HepG2 (cell line): ENCODE measurements around the gene POLH. TPM values are rescaled to one million over a fixed set of nuclear protein-coding genes. Genes with fewer than 3 reads are reported as not detected.
A peak's percentile ranks its signal among the peaks of the same experiment; 100 is the strongest.

ENCODE experiments used
- HDAC1 ChIP-seq: sonication (generic); formaldehyde crosslinking; IDR thresholded peaks from 2 replicates; pipeline ENCODE4 v1.5.1; 2020; ENCODE audit warnings: mild to moderate bottlenecking, missing genetic modification reagents
- KLF15 ChIP-seq: sonication (generic); formaldehyde crosslinking; IDR thresholded peaks from 2 replicates; pipeline ENCODE4 v1.8.1; 2023; ENCODE audit warnings: borderline replicate concordance, mild to moderate bottlenecking, inconsistent platforms, missing genetic modification reagents, mixed read lengths
- MED8 ChIP-seq: sonication (generic); formaldehyde crosslinking; IDR thresholded peaks from 2 replicates; pipeline ENCODE4 v1.8.1; 2023; ENCODE audit warnings: mild to moderate bottlenecking, missing genetic modification reagents; ENCODE audit not compliant: insufficient replicate concordance
- NFIC ChIP-seq: IDR thresholded peaks from 2 replicates; pipeline ENCODE4 v1.6.1; 2012; ENCODE audit warnings: mild to moderate bottlenecking, low read length, inconsistent platforms
- PCBP2 ChIP-seq: fragments of 200-400 bp; formaldehyde crosslinking; optimal IDR thresholded peaks from 2 replicates; pipeline ENCODE3; 2018; ENCODE audit warnings: low read length, low read depth; ENCODE audit not compliant: poor library complexity, severe bottlenecking
- RARA ChIP-seq: IDR thresholded peaks from 2 replicates; pipeline ENCODE4 v1.6.1; 2016; ENCODE audit warnings: missing genetic modification reagents, missing compliant biosample characterization
- ZBTB20 ChIP-seq: sonication (generic); formaldehyde crosslinking; IDR thresholded peaks from 2 replicates; pipeline ENCODE4 v1.8.1; 2023; ENCODE audit warnings: missing genetic modification reagents, low read depth, mild to moderate bottlenecking, borderline replicate concordance
- ZBTB26 ChIP-seq: IDR thresholded peaks from 2 replicates; pipeline ENCODE4 v1.6.1; 2016; ENCODE audit warnings: missing compliant biosample characterization, missing genetic modification reagents, borderline replicate concordance
- ZBTB33 ChIP-seq: sonication (generic); formaldehyde crosslinking; IDR thresholded peaks from 2 replicates; pipeline ENCODE4 v1.4.0; 2020; ENCODE audit warnings: missing genetic modification reagents
- ZFP37 ChIP-seq: sonication (generic); formaldehyde crosslinking; IDR thresholded peaks from 2 replicates; pipeline ENCODE4 v1.4.0; 2020; ENCODE audit warnings: missing genetic modification reagents, borderline replicate concordance
- ZNF260 ChIP-seq: sonication (generic); formaldehyde crosslinking; IDR thresholded peaks from 2 replicates; pipeline ENCODE4 v1.4.0; 2020; ENCODE audit warnings: missing genetic modification reagents, low read depth, mild to moderate bottlenecking, borderline replicate concordance
- ZNF33A ChIP-seq: sonication (generic); formaldehyde crosslinking; IDR thresholded peaks from 2 replicates; pipeline ENCODE4 v1.5.1; 2020; ENCODE audit warnings: missing genetic modification reagents, mild to moderate bottlenecking, moderate library complexity, borderline replicate concordance
- ZNF530 ChIP-seq: sonication (generic); formaldehyde crosslinking; IDR thresholded peaks from 2 replicates; pipeline ENCODE4 v1.5.0; 2020; ENCODE audit warnings: low read depth, mild to moderate bottlenecking, missing genetic modification reagents
- ZNF550 ChIP-seq: sonication (generic); formaldehyde crosslinking; IDR thresholded peaks from 2 replicates; pipeline ENCODE4 v1.4.0; 2020; ENCODE audit warnings: mild to moderate bottlenecking, missing genetic modification reagents, borderline replicate concordance
- ZNF564 ChIP-seq: sonication (generic); formaldehyde crosslinking; IDR thresholded peaks from 2 replicates; pipeline ENCODE4 v1.8.1; 2023; ENCODE audit warnings: mild to moderate bottlenecking, missing genetic modification reagents
- ZNF816 ChIP-seq: sonication (generic); formaldehyde crosslinking; IDR thresholded peaks from 2 replicates; pipeline ENCODE4 v1.8.0; 2022; ENCODE audit warnings: missing genetic modification reagents, mild to moderate bottlenecking, borderline replicate concordance
- polyA plus RNA-seq, 8 experiments: library from polyadenylated mRNA; depleted of rRNA in 3 of 8; stranded (reverse) in 7 of 8; unstranded in 1 of 8; fragments of >200 nt; fragmentation: Illumina TruSeq in 4 of 8; extraction: Trizol in 4 of 8; gene quantifications; 2 replicates each; pipeline versions ENCODE4 v1.2.1 to v1.2.3, GENCODE V29; 2011 to 2016; ENCODE audit warnings: low read depth in 4 of 8, missing spikeins in 1 of 8, mixed read lengths in 1 of 8; ENCODE audit not compliant: insufficient read depth in 1 of 8
- total RNA-seq, 5 experiments: library from RNA; depleted of rRNA; stranded (reverse); fragments of >200 nt; fragmentation: Illumina TruSeq; extraction: Trizol; gene quantifications; 2 replicates each; pipeline ENCODE4 v1.2.3, GENCODE V29; 2016; ENCODE audit warnings: low read depth in 1 of 5
- TF ChIP-seq, protein P1 (sequence below): sonication (generic); formaldehyde crosslinking; IDR thresholded peaks from 2 replicates; pipeline ENCODE4 v1.8.0; 2022; ENCODE audit warnings: mild to moderate bottlenecking, missing genetic modification reagents; ENCODE audit not compliant: insufficient replicate concordance
- TF ChIP-seq, protein P2 (sequence below): sonication (generic); formaldehyde crosslinking; conservative IDR thresholded peaks from 2 replicates; pipeline ENCODE4 v1.4.0; 2020; ENCODE audit warnings: mild to moderate bottlenecking, missing genetic modification reagents, moderate library complexity

Gene POLH
- total and polyA plus RNA-seq, 2 of the 13 experiments (the other 11 are each of a cell fraction or from before 2014, with no cell fraction given), result 11.6 to 25.0 TPM

- TF ChIP-seq ZNF33A (peak; percentile 76; the same call in 1 of the 2 replicates), NFIC (no peak), ZNF530 (CRISPR knock-in tag) (peak; percentile 84; the same call in 1 of the 2 replicates), MED8 (no peak), ZNF260 (CRISPR knock-in tag) (no peak; the same call in 1 of the 2 replicates), KLF15 (CRISPR knock-in tag) (0 out of 2 replicates have a peak, but pooled peaks have one; percentile 76), ZBTB20 (CRISPR knock-in tag) (no peak; the same call in 1 of the 2 replicates), ZNF816 (CRISPR knock-in tag) (no peak; the same call in 1 of the 2 replicates), HDAC1 (CRISPR knock-in tag) (peak; percentile 57), ZFP37 (CRISPR knock-in tag) (no peak; the same call in 1 of the 2 replicates), ZBTB26 (peak; percentile 10; the same call in 1 of the 2 replicates), ZNF550 (no peak), ZBTB33 (no peak), PCBP2 (no peak), ZNF564 (0 out of 2 replicates have a peak, but pooled peaks have one; percentile 32), RARA (CRISPR knock-in tag) (0 out of 2 replicates have a peak, but pooled peaks have one; percentile 11)
- TF ChIP-seq, protein P1, sequence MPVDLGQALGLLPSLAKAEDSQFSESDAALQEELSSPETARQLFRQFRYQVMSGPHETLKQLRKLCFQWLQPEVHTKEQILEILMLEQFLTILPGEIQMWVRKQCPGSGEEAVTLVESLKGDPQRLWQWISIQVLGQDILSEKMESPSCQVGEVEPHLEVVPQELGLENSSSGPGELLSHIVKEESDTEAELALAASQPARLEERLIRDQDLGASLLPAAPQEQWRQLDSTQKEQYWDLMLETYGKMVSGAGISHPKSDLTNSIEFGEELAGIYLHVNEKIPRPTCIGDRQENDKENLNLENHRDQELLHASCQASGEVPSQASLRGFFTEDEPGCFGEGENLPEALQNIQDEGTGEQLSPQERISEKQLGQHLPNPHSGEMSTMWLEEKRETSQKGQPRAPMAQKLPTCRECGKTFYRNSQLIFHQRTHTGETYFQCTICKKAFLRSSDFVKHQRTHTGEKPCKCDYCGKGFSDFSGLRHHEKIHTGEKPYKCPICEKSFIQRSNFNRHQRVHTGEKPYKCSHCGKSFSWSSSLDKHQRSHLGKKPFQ (CRISPR knock-in tag), result peak; percentile 63
- TF ChIP-seq, protein P2, sequence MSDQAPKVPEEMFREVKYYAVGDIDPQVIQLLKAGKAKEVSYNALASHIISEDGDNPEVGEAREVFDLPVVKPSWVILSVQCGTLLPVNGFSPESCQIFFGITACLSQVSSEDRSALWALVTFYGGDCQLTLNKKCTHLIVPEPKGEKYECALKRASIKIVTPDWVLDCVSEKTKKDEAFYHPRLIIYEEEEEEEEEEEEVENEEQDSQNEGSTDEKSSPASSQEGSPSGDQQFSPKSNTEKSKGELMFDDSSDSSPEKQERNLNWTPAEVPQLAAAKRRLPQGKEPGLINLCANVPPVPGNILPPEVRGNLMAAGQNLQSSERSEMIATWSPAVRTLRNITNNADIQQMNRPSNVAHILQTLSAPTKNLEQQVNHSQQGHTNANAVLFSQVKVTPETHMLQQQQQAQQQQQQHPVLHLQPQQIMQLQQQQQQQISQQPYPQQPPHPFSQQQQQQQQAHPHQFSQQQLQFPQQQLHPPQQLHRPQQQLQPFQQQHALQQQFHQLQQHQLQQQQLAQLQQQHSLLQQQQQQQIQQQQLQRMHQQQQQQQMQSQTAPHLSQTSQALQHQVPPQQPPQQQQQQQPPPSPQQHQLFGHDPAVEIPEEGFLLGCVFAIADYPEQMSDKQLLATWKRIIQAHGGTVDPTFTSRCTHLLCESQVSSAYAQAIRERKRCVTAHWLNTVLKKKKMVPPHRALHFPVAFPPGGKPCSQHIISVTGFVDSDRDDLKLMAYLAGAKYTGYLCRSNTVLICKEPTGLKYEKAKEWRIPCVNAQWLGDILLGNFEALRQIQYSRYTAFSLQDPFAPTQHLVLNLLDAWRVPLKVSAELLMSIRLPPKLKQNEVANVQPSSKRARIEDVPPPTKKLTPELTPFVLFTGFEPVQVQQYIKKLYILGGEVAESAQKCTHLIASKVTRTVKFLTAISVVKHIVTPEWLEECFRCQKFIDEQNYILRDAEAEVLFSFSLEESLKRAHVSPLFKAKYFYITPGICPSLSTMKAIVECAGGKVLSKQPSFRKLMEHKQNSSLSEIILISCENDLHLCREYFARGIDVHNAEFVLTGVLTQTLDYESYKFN (CRISPR knock-in tag), result no peak
Measured at GRCh38 chr6:43575105-43575771, 747 bp upstream of the POLH start (continued).
